ENCODE data around the gene GRIK1.

Gene GRIK1

GRCh38 chr21:29719521-29719920 is 220.3 kb downstream of the GRIK1 start:
- DNase-seq (ENCODE audit: low spot score): no peak

DNA sequence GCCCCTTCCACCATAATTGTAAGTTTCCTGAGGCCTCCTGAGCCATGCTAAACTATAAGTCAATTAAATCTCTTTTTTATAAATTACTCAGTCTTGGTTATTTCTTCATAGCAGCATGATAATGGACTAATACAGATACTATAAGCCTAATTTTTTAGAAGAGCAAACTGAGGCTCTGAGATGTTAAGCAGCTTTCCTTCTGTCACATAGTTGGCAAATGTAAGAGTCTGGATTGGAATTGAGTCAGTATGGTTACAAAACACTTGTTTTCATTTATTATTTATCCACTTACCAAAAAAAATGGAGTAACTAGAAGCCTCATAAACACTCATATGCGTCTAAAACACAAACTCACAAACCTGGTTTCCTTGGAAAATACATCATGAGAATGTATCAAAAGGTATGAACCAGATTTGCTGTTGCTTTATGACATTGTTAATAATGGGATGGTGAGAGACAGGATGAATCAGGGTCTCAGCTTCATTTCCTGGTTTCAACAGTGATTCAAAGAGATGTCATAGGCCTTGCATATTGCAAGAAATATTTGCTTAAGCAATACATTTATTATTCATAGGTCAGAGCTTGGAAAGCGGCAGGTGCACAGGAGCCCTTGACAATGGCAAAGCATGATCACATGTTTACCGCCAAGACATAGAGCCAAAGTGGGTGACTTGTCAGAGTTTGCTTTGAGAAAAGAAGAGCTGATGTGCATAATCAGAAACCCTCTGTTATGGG is 221.5 kb downstream of the GRIK1 start:
- DNase-seq (ENCODE audit: low spot score): no peak

- DNase-seq (ENCODE audit: low spot score): no peak
Observed at GRCh38 chr21:29717659-29718058, 222.1 kb downstream of the GRIK1 start.

DNA sequence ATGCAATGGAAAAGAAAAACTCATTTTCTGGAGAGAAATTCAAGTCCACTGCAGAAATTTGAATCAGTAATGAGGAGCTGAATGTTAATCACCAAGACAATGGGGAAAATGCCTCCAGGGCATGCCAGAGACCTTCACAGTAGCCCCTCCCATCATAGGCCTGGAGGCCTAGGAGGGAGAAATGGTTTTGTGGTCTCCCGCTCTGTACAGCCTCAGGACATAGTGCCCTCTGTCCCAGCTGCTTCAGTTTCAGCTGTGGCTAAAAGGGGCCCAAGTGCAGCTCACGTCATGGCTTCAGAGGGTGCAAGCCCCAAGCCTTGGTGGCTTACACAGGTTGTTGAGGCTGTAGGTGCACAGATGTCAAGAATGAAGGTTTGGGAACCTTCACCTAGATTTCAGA is 223.0 kb downstream of the GRIK1 start:
- DNase-seq (ENCODE audit: low spot score): no peak

- DNase-seq (ENCODE audit: low spot score): no peak
Observed at GRCh38 chr21:29715089-29715488, 224.7 kb downstream of the GRIK1 start.

DNA sequence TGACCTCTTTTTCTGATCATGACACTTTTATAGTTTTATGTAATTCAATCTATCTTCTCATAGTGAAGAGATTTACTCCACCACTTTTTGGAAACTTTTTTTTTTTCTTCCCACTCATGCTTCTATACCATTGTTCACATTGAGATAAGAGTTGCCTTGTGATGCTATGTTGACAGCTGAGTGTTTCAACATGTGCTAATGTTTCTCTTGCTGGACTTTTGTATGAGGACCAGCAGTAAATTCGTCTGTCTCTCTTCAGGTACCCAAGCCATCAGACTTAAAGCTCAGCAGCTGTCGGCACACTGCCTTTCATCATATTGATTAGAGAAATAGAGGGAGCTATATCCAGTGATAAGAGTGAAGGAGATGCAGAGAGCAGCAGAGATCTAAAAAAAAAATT is 227.0 kb downstream of the GRIK1 start:
- DNase-seq (ENCODE audit: low spot score): no peak

GRCh38 chr21:29711236-29711635 is 228.6 kb downstream of the GRIK1 start:
- no peak for DNase-seq (ENCODE audit: low spot score)

- no peak for DNase-seq (ENCODE audit: low spot score)
Observed at GRCh38 chr21:29710498-29710897, 229.3 kb downstream of the GRIK1 start.

DNA sequence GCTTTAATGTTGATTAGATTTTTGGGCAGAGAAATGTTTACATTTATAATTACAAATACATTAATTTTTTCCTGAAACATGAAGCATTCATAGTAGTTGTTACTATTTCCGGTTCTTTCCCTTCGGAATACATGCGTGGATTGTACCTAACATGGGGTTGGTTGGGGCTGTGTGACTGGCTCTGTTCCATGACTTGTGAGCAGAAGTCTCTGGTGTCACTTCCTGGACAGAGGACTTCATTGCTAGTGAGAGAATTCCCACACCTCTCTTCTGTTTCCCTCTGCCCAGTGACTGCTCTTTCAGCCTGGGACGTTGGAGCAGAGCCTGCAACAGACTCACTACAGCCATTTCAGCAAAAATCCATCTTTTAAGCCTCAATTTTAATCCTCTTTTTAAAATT is 231.4 kb downstream of the GRIK1 start:
- no peak for DNase-seq (ENCODE audit: low spot score)

DNA sequence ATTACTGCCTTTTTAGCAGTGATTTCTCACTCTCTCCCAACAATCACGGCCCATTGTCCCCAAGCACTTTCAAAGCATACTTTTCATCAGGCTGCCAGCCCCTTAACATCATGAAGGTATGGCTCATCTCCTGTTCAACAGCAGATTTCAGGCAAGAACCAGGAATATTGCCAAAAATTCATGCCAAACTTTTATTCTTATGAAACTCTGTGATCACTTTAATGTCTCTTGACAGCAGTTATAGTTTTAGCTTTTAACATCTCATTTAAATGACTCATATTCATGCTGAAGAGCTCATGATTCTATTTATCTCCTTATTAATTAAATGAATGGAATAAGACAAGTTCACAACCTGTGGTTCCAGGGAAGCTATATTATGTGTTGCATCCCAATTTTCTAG is 235.1 kb downstream of the GRIK1 start:
- DNase-seq (ENCODE audit: low spot score): no peak

GRCh38 chr21:29701676-29702075 is 238.1 kb downstream of the GRIK1 start:
- DNase-seq (ENCODE audit: low spot score): no peak

- DNase-seq (ENCODE audit: low spot score): no peak
Observed at GRCh38 chr21:29697555-29698193, 242.1 kb downstream of the GRIK1 start.

- no peak for DNase-seq (ENCODE audit: low spot score)
Observed at GRCh38 chr21:29696937-29697336, 242.9 kb downstream of the GRIK1 start.

DNA sequence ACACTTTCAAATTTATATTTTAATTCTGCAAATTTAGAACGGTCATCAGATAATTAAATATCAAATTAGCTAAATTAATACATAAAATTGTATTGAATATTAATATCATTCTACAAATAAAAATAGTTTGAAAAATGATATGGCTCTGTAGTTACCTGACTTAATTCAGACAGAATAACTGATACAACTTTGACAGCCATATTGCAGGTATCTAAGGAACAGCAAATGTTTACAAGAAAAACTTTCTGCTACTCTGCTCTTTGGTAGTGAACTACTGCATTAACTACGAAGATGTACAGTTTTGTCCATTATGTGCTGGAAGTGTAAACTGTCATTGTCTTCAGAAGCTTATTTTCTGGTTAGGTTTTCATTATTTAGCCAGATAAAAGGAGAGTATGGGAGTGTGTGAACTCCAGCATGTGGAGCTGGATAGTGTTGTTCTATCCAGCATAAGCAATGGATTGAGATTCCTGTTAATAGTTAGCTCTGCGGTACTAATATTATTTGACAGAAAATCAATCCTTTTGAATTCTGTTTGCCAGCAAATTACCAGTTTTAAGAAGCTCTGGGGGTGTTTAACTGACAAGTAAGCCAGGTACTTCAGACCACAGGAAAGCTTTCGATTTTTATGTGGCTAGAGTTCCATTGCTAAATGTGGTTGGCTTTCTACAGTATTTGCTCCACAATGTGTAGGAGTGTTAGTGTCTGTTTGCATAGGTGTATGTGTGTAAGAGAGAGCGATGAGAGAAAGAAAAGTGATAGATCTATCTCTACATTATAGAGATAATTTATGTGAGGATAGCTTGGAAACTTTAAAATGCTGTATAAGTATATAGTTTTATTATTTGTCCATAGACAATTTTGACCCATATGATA is 247.9 kb downstream of the GRIK1 start:
- no peak for DNase-seq (ENCODE audit: low spot score)

GRCh38 chr21:29689753-29690152 is 250.0 kb downstream of the GRIK1 start:
- DNase-seq (ENCODE audit: low spot score): no peak

DNA sequence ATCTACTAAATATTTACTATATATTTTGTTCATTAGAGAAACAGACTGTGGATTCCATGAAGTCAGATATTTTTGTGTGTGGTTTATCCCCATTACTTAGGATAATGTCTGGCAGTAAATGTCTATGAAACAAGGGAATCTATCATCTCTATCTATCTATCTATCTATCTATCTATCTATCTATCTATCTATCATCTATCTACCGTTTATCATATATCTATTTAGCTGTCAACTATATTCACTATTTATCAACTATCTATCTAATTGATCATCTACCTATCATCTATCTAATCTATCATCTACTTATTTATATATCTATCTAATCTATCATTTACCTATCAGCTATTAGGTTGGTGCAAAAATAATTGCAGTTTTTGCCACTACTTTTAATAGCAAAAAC is 255.7 kb downstream of the GRIK1 start:
- no peak for DNase-seq (ENCODE audit: low spot score)

DNA sequence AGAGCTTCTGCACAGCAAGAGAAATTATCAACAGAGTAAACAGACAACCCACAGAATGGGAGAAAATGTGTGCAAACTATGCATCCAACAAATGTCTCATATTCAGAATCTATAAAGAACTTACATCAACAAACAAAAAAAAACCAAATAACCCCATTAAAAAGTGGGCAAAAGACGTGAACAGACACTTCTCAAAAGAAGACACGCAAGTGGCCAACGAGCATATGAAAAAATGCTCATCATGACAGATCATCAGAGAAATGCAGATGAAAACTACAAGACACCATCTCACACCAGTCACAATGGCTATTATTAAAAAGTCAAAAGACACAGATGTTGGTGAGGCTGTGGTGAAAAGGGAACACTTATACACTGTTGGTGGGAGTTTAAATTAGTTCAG is 257.0 kb downstream of the GRIK1 start:
- DNase-seq (ENCODE audit: low spot score): no peak

GRCh38 chr21:29680273-29680672 is 259.5 kb downstream of the GRIK1 start:
- no peak for DNase-seq (ENCODE audit: low spot score)

- no peak for DNase-seq (ENCODE audit: low spot score)
Observed at GRCh38 chr21:29678626-29679025, 261.2 kb downstream of the GRIK1 start.

GRCh38 chr21:29677326-29677725 is 262.5 kb downstream of the GRIK1 start:
- no peak for DNase-seq (ENCODE audit: low spot score)

DNA sequence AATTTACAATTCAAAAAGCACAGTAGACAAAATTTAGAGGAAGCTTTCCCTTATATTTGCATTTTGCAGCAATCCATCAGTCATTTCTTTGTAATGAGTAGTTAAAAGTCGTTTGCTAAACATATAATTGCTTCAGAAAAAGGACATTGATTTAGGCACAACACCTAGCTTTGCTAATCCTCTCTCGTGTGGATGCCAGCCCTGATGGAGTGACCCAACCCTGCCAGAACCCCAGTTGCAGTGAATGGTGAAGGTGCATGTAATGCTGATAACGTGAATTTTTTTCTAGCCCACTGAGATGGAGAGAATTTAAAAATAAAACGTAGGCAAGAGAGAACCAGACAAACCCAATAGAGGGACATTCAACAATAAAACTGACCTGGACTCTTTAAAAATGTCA is 263.4 kb downstream of the GRIK1 start:
- no peak for DNase-seq (ENCODE audit: low spot score)

DNA sequence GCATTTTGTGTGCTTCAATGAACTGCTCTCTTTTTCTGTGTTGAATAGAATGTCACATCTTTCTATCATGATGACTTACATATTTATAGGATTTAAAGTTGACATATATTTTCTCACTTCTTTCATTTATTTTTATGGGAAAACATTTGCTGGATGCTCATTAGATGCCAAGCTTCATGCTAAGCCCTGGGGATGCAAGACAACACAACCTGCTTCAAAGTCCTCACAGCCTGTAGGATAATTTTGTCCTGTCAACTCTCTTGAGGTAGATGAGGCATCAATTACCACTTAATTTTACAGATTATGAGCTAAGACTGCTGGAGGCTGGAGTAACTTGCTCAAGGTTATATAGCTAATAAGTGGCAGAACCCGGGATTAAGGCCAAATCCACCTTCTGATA is 264.3 kb downstream of the GRIK1 start:
- no peak for DNase-seq (ENCODE audit: low spot score)

GRCh38 chr21:29674343-29674742 is 265.5 kb downstream of the GRIK1 start:
- DNase-seq (ENCODE audit: low spot score): no peak
